Activated T-helper 2 cell treated with anti-CD3 and anti-CD28 coated beads, Interferon-gamma antibody, Interleukin-2, Interleukin-4, amounts not matched to agents 10 μg/mL and 5 μg/mL and 100 μg/mL, durations not matched to agents 14 hours and 24 hours and 36 hours (primary cell): ENCODE data around the gene FBN3. TPM values are rescaled to one million over a fixed set of nuclear protein-coding genes. Genes with fewer than 3 reads are reported as not detected.
"Not testable (repeated sequence)": the region's sequence is repeated elsewhere in the genome, so short reads cannot be mapped to it uniquely, and the experiment has no call there.

Source experiments
- DNase-seq: peaks from one replicate; pipeline ENCODE4 v3.0.0; 2021; ENCODE audit warnings: low spot score
- H3K27ac Mint-ChIP-seq: one replicate; pipeline ENCODE4 v1.8.0; 2021; ENCODE audit warnings: mixed read lengths
- H3K27me3 Mint-ChIP-seq: one replicate; pipeline ENCODE4 v1.8.0; 2021; ENCODE audit warnings: low read depth, mixed read lengths
- H3K36me3 Mint-ChIP-seq: one replicate; pipeline ENCODE4 v1.8.0; 2021; ENCODE audit warnings: low read depth, mixed read lengths
- H3K4me1 Mint-ChIP-seq: one replicate; pipeline ENCODE4 v1.8.0; 2021; ENCODE audit warnings: low read depth, mixed read lengths
- H3K4me3 Mint-ChIP-seq: one replicate; pipeline ENCODE4 v1.8.0; 2021; ENCODE audit warnings: low read depth, mild to moderate bottlenecking, moderate library complexity, mixed read lengths
- H3K9me3 Mint-ChIP-seq: one replicate; pipeline ENCODE4 v1.8.0; 2021; ENCODE audit warnings: mixed read lengths
- intact Hi-C: fragments of 100-400 bp; cut with micrococcal nuclease; formaldehyde crosslinking; loops from one replicate; pipeline ENCODE4 v1.15.1; 2023
- total RNA-seq: library from RNA; stranded (reverse); gene quantifications from 2 replicates; pipeline ENCODE4 v1.2.3, GENCODE V29; 2022

The FBN3 gene
- total RNA-seq, 1 donor from 2014 or later = not detected

DNA sequence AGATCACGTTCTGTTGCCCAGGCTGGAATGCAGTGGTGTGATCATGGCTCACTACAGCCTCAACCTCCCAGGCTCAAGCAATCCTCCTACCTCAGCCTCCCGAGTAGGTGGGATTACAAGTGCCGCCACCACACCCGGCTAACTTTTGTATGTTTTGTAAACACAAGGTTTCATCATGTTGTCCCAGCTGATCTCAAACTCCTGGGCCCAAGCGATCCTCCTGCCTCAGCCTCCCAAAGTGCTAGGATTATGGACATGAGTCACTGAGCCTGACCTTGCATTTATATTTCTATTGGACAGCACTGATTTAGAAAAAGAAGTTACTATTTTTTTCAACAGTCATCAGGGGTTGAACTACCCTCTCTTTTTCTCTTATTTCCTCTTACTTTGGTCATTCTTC is 9.9 kb upstream of the FBN3 start:
- intact Hi-C loops, H3K36me3 Mint-ChIP-seq, H3K9me3 Mint-ChIP-seq, DNase-seq, H3K4me1 Mint-ChIP-seq, H3K4me3 Mint-ChIP-seq, H3K27ac Mint-ChIP-seq, H3K27me3 Mint-ChIP-seq: not testable (repeated sequence)

DNA sequence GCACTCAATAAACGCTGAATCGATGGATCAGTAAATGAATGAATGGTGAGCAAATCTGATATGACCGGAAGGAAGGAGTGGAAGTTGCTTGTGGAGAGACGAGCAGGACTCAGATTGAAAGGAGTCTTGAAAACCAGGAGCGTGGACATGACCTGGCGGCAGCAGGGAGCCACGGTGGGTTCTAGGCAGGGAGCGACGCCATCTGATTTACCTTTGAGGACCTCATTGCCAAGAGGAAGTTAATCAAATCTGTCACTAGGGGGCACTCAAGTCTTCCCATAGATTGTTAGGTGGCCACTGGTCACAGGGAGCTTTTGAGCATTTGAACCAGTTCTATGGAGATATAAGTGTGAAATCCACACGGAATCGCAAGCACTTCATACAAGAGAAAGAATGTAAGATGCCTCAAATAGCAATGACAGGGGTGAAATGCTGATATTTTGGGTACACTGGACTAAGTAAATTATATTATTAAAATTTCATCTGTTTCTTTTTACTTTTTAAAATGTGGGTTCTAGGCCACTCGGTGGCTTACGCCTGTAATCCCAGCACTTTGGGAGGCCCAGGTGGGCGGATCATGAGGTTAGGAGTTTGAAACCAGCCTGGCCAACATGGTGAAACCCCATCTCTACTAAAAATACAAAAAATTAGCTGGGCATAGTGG is 9.2 kb upstream of the FBN3 start:
- Mint-ChIP-seq H3K27ac (no peak overlapping the region), H3K9me3 (no peaks in the 10 kb centered on the region), H3K4me1 (peaks cover 9% of the 10 kb centered on the region), H3K36me3 (no peaks in the 10 kb centered on the region), H3K27me3 (peaks cover 8% of the 10 kb centered on the region), H3K4me3 (no peak overlapping the region)
- intact Hi-C loops = loop anchor here (1.0 kb wide), 1 partner anchor 95 kb away; no protein-coding TSS in a partner anchor
- peak; percentile 36 for DNase-seq

DNA sequence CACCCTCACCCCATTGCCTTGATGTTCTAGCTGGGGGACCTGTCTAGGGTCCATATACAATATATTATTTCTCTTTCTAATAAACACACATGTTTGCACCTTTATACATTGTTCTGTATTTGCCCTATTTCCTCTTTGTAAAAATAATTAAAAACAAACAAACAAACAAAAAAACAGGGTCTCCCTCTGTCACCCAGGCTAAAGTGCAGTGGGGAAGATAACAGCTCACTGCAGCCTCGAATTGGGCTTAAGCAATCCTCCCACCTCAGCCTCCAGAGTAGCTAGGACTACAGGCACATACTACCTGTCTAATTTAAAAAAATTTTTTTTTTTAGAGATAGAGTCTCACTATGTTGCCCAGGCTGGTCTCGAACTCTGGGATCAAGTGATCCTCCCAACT is 5.9 kb upstream of the FBN3 start:
- intact Hi-C loops = no loop called here
- DNase-seq = no peak
- no peak overlapping the region for H3K4me3 Mint-ChIP-seq
- H3K27me3 Mint-ChIP-seq = peaks cover 23% of the 10 kb centered on the region
- no peak overlapping the region for H3K27ac Mint-ChIP-seq
- no peaks in the 10 kb centered on the region for H3K9me3 Mint-ChIP-seq
- H3K36me3 Mint-ChIP-seq = no peaks in the 10 kb centered on the region
- peaks cover 3% of the 10 kb centered on the region for H3K4me1 Mint-ChIP-seq

DNA sequence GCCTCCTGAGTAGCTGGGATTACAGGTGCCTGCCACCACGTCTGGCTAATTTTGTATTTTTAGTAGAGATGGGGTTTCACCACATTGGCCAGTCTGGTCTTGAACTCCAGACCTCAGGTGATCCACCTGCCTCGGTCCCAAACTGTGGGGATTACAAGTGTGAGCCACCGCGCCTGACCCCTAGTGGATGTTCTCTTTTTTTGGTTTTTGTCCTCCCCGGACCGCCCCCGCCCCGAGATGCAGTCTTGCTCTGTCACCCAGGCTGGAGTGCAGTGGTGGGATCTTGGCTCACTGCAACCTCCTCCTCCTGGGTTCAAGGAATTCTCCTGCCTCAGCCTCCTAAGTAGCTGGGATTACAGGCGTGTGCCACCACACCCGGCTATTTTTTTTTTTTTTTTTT is 4.6 kb upstream of the FBN3 start:
- H3K4me1 Mint-ChIP-seq, H3K4me3 Mint-ChIP-seq, H3K9me3 Mint-ChIP-seq, H3K27ac Mint-ChIP-seq, H3K36me3 Mint-ChIP-seq, intact Hi-C loops, DNase-seq: not testable (repeated sequence)
- peaks cover 30% of the 10 kb centered on the region for H3K27me3 Mint-ChIP-seq

DNA sequence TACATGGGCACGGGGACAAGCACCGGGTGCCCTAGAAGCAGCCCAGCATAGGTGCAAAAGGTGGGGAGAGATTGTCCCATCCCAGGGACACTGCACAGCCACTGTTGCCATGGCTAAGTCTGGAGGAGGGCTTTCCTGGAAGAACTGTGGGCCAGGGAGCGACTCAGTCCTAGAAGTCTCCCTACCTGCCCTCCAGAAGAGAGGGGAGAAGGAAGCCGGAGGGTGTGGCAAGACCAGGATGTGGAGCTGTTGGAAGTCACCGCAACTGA is 2.3 kb upstream of the FBN3 start:
- Mint-ChIP-seq H3K36me3 (no peaks in the 10 kb centered on the region), H3K27ac (no peak overlapping the region), H3K4me1 (no peaks in the 10 kb centered on the region), H3K9me3 (no peaks in the 10 kb centered on the region), H3K27me3 (peaks cover 41% of the 10 kb centered on the region), H3K4me3 (no peak overlapping the region)
- intact Hi-C loops = no loop called here
- no peak for DNase-seq

DNA sequence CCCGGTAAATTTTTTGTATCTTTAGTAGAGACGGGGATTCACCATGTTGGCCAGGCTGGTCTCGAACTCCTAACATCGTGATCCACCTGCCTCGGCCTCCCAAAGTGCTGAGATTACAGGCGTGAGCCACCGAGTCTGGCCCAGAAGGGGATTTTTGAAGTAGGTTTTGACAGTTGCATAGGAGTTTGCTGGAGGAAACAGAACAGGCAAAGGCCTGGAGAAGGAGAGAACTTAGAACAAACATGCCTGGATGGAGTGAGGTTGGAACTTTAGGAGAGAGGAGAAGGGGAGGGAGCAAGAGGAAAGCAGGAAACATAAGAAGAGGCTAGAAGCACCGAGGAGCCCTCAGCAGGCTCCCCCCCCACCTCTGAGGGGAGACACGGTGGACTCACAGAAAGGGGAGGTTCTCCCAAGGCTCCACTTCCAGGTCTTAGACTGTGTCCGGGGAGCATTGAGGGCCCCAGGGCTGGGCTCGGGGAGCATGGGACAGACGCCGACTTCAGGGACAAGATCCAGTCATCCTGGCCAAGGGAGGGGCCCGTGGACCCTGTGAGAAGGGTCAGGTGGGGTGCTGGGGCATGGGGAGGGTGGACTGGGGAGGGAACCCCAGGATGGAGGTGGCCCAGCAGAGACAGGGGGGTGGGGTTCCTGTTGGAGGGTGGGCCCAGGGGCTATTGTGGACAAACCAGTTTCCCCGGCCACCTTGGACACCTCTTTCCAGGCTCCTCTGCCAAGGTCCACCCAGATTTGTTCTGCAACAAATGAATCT is 1.8 kb upstream of the FBN3 start:
- Mint-ChIP-seq H3K27me3 (peaks cover 46% of the 10 kb centered on the region), H3K4me1 (no peaks in the 10 kb centered on the region), H3K36me3 (no peaks in the 10 kb centered on the region), H3K9me3 (no peaks in the 10 kb centered on the region), H3K27ac (no peak overlapping the region), H3K4me3 (no peak overlapping the region)
- no peak for DNase-seq
- intact Hi-C loops = no loop called here

DNA sequence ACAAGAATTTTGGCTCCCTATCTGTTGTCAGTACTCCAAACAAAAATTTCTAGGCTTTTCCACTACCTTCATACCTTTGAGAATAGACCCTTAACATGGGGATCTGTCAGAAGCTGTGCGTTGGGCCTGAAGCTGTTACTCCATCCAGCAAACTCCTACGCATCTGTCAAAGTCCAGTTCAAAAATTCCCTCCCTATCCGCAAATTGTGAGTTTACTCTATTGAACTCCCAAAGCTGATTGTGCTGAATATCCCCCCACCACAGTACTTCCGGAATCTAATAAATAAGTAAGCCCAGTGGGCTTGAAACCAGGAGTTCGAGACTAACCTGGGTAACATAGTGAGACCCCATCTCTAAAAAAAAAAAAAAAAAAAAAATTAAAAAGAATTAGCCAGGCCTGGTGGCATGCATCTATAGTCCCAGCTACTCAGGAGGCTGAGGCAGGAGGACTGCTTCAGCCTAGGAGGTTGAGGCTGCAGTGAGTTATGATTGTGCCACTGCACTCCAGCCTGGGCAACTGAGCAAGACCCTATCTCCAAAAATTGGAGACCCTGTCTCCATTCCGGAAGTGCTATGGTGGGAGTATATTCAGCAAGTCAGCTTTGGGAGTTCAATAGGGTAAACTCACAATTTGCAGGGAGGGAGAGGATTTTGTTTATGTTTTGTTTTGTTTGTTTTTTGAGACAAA is 930 bp upstream of the FBN3 start:
- Mint-ChIP-seq H3K9me3 (no peaks in the 10 kb centered on the region), H3K27me3 (peaks cover 47% of the 10 kb centered on the region), H3K36me3 (no peaks in the 10 kb centered on the region), H3K4me3 (no peak overlapping the region), H3K27ac (no peak overlapping the region), H3K4me1 (no peaks in the 10 kb centered on the region)
- intact Hi-C loops = no loop called here
- DNase-seq = no peak

DNA sequence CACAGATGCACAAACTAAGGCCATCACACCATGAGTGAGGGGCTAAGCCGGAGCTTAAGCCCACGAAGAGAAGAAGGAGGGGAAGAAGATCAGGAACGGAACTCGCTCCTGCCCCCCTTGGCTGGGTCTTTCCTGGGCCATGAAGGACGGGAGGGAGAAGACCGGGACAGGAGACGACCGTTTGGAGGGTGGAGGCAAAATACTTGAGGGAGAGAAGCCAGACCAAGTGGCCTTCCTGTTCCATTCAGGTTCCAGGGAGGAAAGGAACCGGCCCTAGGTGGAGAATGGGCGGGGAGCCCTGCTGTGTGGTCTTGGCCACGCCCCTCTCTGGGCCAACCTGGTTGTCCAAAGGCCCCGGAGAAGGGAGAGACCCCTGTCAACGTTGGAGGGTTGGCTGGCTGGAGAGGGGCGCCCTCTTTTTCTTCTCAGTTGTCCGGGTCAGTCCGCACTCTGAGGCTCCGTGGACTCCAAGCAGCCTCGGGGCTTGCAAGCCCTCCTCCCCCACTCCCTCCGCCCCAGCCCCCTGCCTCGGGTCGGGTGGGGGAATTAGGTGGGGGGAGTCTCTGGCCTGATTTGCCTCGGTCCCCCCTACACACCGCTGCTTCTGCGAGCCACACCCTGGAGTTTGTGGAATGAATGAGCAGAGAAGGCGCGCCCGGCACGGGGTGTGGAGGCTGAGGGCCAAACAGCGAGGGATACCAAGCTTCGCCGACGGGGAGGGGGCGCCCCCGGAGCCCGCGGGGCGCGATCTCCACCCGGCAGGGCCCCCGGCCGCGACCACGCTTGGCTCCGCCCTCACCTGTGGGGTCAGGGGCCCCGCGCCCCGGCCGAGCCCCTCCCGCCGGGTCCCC is 757 bp downstream of the FBN3 start:
- Mint-ChIP-seq H3K4me1 (no peaks in the 10 kb centered on the region), H3K36me3 (no peaks in the 10 kb centered on the region), H3K27me3 (peaks cover 45% of the 10 kb centered on the region), H3K9me3 (no peaks in the 10 kb centered on the region), H3K4me3 (no peak overlapping the region), H3K27ac (no peak overlapping the region)
- intact Hi-C loops = no loop called here
- DNase-seq = no peak

DNA sequence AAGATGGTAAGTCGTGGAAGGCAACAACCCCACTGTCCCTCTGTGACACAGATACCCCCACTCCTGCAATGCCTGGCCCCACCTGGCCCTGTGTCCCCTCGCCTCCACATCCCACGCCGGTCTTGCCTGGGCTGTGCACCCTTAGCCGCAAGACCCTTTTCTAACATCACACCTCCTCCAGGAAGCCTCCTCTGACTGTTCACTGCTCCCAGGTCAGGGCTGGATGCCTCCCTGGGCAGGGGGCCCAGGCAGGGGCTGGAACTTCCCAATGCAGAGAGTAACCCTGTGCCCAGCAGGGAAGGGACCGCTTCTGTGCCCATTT is 1.3 kb downstream of the FBN3 start:
- Mint-ChIP-seq H3K4me1 (no peaks in the 10 kb centered on the region), H3K27me3 (peaks cover 42% of the 10 kb centered on the region), H3K4me3 (no peak overlapping the region), H3K36me3 (no peaks in the 10 kb centered on the region), H3K9me3 (no peaks in the 10 kb centered on the region), H3K27ac (no peak overlapping the region)
- no peak for DNase-seq
- intact Hi-C loops = no loop called here

DNA sequence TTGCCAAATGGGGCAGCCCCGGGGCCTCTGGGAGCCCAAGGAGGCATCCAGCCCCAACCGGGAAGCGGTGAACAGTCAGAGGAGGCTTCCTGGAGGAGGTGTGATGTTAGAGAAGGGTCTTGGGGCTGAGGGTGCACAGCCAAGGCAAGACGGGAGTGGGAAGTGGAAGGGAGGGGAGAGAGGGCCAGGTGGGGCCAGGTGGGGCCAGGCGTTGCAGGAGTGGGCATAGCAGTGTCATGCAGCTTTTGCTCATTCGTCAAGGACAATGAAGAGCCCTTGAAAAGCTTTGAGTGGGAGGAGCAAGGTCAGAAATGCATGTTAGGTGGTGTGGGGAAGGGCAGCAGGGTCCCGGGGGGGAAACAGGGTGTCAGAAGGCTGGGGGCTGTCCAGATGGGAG is 1.8 kb downstream of the FBN3 start:
- DNase-seq = no peak
- Mint-ChIP-seq H3K9me3 (no peaks in the 10 kb centered on the region), H3K4me3 (no peak overlapping the region), H3K4me1 (no peaks in the 10 kb centered on the region), H3K27me3 (peaks cover 42% of the 10 kb centered on the region), H3K27ac (no peak overlapping the region), H3K36me3 (no peaks in the 10 kb centered on the region)
- intact Hi-C loops = no loop called here

DNA sequence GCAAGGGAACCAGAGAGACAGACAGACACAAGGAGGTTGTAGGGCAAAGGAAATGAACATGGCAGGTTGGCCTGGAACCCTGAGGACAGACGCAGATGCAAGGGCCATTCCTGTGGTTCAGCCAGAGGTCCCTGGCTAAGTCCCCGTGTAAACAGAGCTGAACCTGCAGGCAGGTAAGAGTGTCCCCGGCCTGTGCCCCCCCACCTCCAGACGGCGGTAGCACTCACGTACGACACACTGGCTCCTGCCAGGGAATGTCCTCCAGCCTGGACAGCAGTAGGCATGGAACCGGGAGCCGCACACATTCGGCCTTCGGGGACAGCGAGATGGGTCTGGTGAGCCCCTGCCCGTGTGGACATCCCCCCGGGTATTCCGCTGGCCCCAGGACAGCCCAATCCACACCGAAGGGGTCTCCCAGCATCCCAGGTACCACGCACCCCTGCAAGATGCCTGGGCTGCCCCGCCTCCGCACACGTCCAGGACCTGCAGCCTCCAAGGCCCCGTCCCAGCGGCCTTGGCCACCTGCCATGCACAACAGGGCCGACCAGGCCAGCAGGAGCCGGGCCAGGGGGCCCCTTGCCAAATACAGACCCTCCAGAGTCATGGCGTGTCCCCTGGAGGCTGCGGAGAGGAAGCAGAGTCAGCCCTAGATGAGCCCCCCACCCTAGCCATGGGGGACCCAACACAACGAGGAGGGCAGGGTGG is 2.4 kb downstream of the FBN3 start:
- H3K4me3 Mint-ChIP-seq = no peak overlapping the region
- H3K4me1 Mint-ChIP-seq = no peaks in the 10 kb centered on the region
- H3K27ac Mint-ChIP-seq = no peak overlapping the region
- no peak for DNase-seq
- H3K36me3 Mint-ChIP-seq = no peaks in the 10 kb centered on the region
- intact Hi-C loops = no loop called here
- no peaks in the 10 kb centered on the region for H3K9me3 Mint-ChIP-seq
- peaks cover 42% of the 10 kb centered on the region for H3K27me3 Mint-ChIP-seq

DNA sequence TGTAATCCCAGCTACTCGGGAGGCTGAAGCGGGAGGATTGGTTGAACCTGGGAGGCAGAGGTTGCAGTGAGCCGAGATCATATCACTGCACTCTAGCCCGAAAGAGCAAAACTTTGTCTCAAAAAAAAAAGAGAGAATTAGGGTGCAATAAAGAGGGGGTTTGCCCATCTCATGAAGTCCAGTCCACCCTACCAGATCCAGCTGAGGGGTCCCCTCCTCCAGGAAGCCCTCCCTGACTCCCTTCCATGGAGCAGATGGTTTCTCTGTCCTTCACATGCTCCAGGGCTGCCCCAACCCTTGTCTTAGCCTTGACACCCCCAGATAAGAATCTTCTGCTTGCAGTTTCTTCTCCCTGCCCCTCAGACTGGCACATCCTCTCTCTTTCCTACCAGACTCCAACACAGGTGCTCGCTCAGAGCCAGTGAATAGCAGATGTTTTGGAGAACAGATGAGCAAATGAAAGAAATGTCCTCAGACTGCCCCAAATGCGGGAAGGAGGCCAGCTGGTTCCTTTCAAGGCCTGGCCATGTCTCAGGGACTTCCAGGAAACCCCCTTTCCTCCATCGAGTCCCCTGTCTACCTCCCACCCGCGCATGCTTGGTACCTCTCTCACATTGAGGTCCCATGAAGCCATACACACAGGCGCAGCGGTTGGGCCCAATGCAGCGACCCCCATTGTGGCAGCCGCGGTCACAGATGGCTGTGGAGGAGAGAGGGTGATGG is 5.0 kb downstream of the FBN3 start:
- Mint-ChIP-seq H3K27ac (no peak overlapping the region), H3K4me3 (no peak overlapping the region), H3K36me3 (no peaks in the 10 kb centered on the region), H3K27me3 (peaks cover 22% of the 10 kb centered on the region), H3K9me3 (no peaks in the 10 kb centered on the region), H3K4me1 (no peaks in the 10 kb centered on the region)
- DNase-seq = no peak
- intact Hi-C loops = no loop called here
